Gastroesophageal sphincter (tissue), 2 donors: ENCODE data around the gene GAL3ST1.

Source experiments
- POLR2A ChIP-seq, 2 donors: fragments of 450-650 bp; IDR thresholded peaks; one replicate each; pipeline ENCODE4 v1.6.1; 2017; ENCODE audit warnings: antibody characterized with exemption in 2 of 2, mild to moderate bottlenecking in 2 of 2, moderate library complexity in 1 of 2
- POLR2AphosphoS5 ChIP-seq: sonication (generic); formaldehyde crosslinking; IDR thresholded peaks from one replicate; pipeline ENCODE4 v1.6.1; 2017; ENCODE audit warnings: antibody characterized with exemption

DNA sequence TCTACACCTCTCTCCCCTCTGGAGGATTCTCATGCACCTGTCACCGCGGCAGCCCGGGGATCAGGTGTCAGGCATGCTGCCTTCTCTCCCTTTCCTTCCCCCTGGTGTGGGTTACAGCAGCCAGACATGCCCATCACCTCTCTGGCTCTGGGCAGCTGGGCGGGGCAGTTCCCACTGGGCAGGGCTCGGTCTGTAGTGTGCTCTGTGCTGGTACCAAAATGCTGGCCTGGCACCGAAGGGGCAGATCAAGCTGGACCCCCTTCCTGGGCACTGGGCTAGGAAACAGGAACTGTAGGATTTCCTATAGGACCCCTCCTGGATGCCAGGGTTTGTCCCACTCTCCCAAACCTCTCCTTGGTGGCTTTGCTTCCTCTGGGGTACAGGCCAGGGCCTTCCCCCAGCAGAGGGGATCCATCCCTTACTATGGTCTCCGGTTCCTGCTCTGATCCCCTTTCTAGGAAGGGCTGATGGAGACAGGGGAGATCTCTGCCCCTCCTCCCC lies 821 bp downstream of the GAL3ST1 start:
- TF ChIP-seq POLR2A (IDR thresholded peaks at IDR 0.05) (no peak), POLR2AphosphoS5 (no peak)
